ENCODE measurements around the gene KCNH2.

DNA sequence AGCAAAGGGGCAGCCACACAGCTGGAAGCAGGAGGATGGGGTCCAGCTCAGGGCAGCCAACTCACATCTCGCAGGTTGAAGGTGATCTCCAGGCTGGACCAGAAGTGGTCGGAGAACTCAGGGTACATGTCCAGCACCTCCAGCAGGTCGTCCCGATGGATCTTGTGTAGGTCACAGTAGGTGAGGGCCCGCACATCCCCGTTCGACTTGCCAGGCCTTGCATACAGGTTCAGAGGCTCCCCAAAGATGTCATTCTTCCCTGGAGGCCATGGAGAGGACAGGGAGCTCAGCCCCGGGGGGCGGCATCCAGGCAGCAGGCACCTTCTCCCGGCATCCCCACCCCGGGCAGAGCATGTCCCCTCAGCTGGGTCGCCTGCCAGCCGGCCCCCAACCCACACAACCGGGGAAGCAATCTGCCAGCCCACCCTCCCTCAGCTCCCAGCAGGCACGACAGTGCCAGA lies 29.3 kb downstream of the KCNH2 start:
- TF ChIP-seq, protein P1, sequence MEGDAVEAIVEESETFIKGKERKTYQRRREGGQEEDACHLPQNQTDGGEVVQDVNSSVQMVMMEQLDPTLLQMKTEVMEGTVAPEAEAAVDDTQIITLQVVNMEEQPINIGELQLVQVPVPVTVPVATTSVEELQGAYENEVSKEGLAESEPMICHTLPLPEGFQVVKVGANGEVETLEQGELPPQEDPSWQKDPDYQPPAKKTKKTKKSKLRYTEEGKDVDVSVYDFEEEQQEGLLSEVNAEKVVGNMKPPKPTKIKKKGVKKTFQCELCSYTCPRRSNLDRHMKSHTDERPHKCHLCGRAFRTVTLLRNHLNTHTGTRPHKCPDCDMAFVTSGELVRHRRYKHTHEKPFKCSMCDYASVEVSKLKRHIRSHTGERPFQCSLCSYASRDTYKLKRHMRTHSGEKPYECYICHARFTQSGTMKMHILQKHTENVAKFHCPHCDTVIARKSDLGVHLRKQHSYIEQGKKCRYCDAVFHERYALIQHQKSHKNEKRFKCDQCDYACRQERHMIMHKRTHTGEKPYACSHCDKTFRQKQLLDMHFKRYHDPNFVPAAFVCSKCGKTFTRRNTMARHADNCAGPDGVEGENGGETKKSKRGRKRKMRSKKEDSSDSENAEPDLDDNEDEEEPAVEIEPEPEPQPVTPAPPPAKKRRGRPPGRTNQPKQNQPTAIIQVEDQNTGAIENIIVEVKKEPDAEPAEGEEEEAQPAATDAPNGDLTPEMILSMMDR (IDR thresholded peaks at IDR 0.05): no peak
- no peak for TF ChIP-seq POLR2A (IDR thresholded peaks at IDR 0.05)

All from thyroid gland (tissue), 4 donors.